ENCODE data around the gene FLT3LG. TPM values are rescaled to one million over a fixed set of nuclear protein-coding genes. Genes with fewer than 3 reads are reported as not detected.

FLT3LG gene
- total and polyA plus RNA-seq, 7 donors, result 2.1 to 18.6 (median 6.1) TPM

DNA sequence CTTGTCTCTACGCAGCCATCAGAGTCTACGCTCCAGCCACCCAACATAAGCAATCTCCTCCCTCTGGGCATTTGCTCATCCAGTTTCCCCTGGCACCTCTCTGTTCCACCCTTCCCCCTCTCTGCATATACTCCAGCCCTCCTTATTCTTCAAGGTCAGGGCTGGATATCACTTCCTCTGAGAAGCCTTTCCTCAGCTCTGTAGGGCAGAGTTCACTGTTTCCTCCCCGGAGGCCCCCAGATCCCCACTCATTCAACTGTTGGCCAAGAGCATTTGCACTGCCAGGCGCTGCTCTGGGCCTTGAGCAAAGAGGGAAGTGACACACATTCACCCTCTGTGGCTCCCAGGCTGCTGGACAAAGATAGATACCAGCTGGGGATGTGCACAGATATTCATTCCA is 41.8 kb downstream of the FLT3LG start:
- peak overlapping the region in 3 of 4 donors; percentile 14 to 34 (median 31) for H3K27ac ChIP-seq
- H3K27me3 ChIP-seq, result no peaks in the 10 kb centered on the region
- peaks cover 0 to 29% (median 23%) of the 10 kb centered on the region in 4 donors for H3K4me1 ChIP-seq
- intact Hi-C loops (cut with DNase I), result no loop called here
- WGBS, 2 donors, result 22 to 50% methylated on average over 4 of the region's 4 CpGs
- no peak overlapping the region for H3K4me3 ChIP-seq
- peaks cover 0 to 3% (median 0%) of the 10 kb centered on the region in 4 donors for H3K36me3 ChIP-seq
- no peaks in the 10 kb centered on the region for H3K9me3 ChIP-seq
- DNase-seq, result peak; percentile 80
- TF ChIP-seq POLR2A (IDR thresholded peaks at IDR 0.05) (no peak), POLR2AphosphoS5 (IDR thresholded peaks at IDR 0.05) (no peak)

GRCh38 chr19:49518033-49518432 is 44.0 kb downstream of the FLT3LG start:
- intact Hi-C loops (cut with DNase I), result no loop called here
- no peak overlapping the region for H3K4me3 ChIP-seq
- no peaks in the 10 kb centered on the region for H3K9me3 ChIP-seq
- WGBS, 2 donors, result 90 to 96% methylated on average over 3 of the region's 3 CpGs
- no peak for DNase-seq
- no peak overlapping the region for H3K27ac ChIP-seq
- H3K4me1 ChIP-seq, result peaks cover 0 to 13% (median 9%) of the 10 kb centered on the region in 4 donors
- peaks cover 0 to 3% (median 0%) of the 10 kb centered on the region in 4 donors for H3K36me3 ChIP-seq
- TF ChIP-seq CTCF (IDR thresholded peaks at IDR 0.05) (no peak), POLR2A (IDR thresholded peaks at IDR 0.05) (no peak), EP300 (IDR thresholded peaks at IDR 0.05) (no peak)
- no peaks in the 10 kb centered on the region for H3K27me3 ChIP-seq

DNA sequence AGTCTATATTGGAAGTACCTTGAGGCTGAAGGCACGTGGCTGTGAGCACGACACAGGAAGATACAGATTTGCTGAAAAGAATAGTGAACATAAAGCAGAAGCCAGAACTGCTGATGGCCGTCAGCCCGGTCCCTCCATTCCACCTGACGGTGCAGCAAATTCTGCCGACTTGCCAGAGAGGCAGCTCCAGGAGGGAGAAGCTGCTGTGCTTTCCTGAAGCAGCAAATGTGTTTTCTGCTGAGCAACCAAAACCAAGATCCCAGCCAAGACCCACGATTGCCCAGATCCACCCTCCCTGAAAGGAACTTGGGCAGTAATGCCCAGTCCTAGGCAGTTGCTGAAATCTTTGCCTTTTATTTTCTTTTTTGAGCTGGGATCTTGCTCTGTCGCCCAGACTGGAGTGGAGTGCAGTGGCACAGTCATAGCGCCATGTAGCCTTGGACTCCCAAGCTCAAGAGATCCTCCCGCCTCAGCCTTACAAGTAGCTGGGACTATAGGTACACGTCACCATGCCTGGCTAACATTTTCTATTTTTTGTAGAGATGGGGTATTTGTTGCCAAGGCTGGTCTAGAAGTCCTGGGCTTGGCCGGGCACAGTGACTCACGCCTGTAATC is 46.8 kb downstream of the FLT3LG start:
- 87 to 90% methylated on average over 13 of the region's 13 CpGs for WGBS, 2 donors
- H3K36me3 ChIP-seq, result peaks cover 0 to 10% (median 3%) of the 10 kb centered on the region in 4 donors
- peak overlapping the region in 2 of 4 donors; percentile 32 to 49 for H3K27ac ChIP-seq

DNA sequence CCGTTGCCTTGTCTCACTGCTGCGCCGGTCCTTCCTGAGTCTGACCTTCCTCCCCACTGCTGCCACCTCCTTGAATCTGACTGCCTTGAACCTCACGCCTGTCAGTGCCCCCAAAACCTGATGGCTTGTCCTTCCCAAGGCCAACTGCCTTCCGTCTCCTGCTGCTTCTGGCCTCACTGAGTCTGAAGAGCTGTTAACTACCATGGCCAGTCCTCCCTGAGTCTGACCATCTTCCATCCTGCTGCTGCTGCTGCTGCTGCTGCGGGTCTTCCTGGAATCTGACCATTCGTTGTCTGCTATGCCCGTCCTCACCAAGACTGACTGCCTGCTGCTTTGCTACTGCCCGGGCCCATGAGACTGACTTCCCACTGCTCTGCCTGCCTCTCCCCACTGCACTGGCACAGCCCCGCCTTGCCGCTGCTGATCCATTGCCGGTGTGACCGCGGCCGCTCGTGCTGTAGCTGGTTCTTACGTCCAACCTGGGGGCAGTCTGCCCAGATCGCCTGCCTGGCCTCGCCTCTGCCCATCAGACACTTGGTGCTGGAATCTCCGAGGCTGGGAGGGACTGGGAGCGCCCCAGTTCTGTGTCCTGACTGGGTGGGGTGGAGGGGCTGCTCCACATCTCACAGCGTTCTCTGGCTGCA is 50.9 kb downstream of the FLT3LG start:
- TF ChIP-seq EP300 (IDR thresholded peaks at IDR 0.05) (no peak), CTCF (IDR thresholded peaks at IDR 0.05) (no peak)
- intact Hi-C loops (cut with DNase I), result no loop called here

More for the DNA sequence above, 46.8 kb downstream of the FLT3LG start:
- Histone ChIP-seq H3K9me3 (no peaks in the 10 kb centered on the region), H3K4me3 (no peak overlapping the region), H3K27me3 (no peaks in the 10 kb centered on the region), H3K4me1 (no peaks in the 10 kb centered on the region)
- DNase-seq, result peak; percentile 75
- peak in 1 of 4 donors; percentile 18 for TF ChIP-seq POLR2AphosphoS5 (IDR thresholded peaks at IDR 0.05)
- no peak for TF ChIP-seq EP300 (IDR thresholded peaks at IDR 0.05)
- no peak for TF ChIP-seq CTCF (IDR thresholded peaks at IDR 0.05)
- intact Hi-C loops (cut with DNase I), result no loop called here

GRCh38 chr19:49528211-49528771 is 54.3 kb downstream of the FLT3LG start:
- WGBS, 2 donors, result 60 to 69% methylated on average over 25 of the region's 25 CpGs
- TF ChIP-seq EP300 (IDR thresholded peaks at IDR 0.05) (no peak), POLR2AphosphoS5 (IDR thresholded peaks at IDR 0.05) (no peak)
- H3K27ac ChIP-seq, result peak overlapping the region; percentile 53 to 75 (median 63)
- intact Hi-C loops (cut with DNase I), result no loop called here
- peak overlapping the region; percentile 21 to 52 (median 47) for H3K4me3 ChIP-seq
- H3K4me1 ChIP-seq, result peaks cover 0 to 24% (median 15%) of the 10 kb centered on the region in 4 donors
- H3K27me3 ChIP-seq, result no peaks in the 10 kb centered on the region
- no peaks in the 10 kb centered on the region for H3K9me3 ChIP-seq
- DNase-seq, result peak; percentile 77
- peaks cover 0 to 10% (median 2%) of the 10 kb centered on the region in 4 donors for H3K36me3 ChIP-seq

More for the DNA sequence above, 50.9 kb downstream of the FLT3LG start:
- WGBS, 2 donors, result 86% methylated on average over 22 of the region's 22 CpGs
- H3K4me3 ChIP-seq, result no peak overlapping the region
- H3K9me3 ChIP-seq, result no peaks in the 10 kb centered on the region
- peaks cover 0 to 10% (median 2%) of the 10 kb centered on the region in 4 donors for H3K36me3 ChIP-seq
- DNase-seq, result no peak
- peaks cover 0 to 18% (median 12%) of the 10 kb centered on the region in 4 donors for H3K4me1 ChIP-seq
- H3K27me3 ChIP-seq, result no peaks in the 10 kb centered on the region
- H3K27ac ChIP-seq, result no peak overlapping the region

Measured in sigmoid colon (tissue), 7 donors.